HEK293 (cell line): Measurements from ENCODE around the gene NAMPT.

Source experiments
- CTCF ChIA-PET: fragments of 350-600 bp; formaldehyde crosslinking; extraction: SDS; loops from one replicate; lab custom pipeline; 2021; ENCODE audit warnings: antibody characterized with exemption; lab: Yijun Ruan, JAX
- POLR2A ChIA-PET: fragments of 300-600 bp; formaldehyde crosslinking; extraction: SDS; loops from one replicate; lab custom pipeline; 2020; ENCODE audit warnings: antibody characterized with exemption, inconsistent platforms; lab: Yijun Ruan, JAX
- H3K27ac ChIP-seq: fragments of 200-500 bp; sonication (Bioruptor generic); 2 replicates; pipeline ENCODE4 v1.5.1; 2014; ENCODE audit warnings: low read depth, low read length, control low read depth, inconsistent platforms; ENCODE audit errors: extremely low read depth
- H3K36me3 ChIP-seq, 2 experiments: fragments of 200-500 bp in 1 of 2; sonication (Bioruptor generic) in 1 of 2; 1 replicate in 1 of 2; 2 replicates in 1 of 2; pipeline ENCODE4 v1.5.1; 2014 to 2017; ENCODE audit warnings: inconsistent platforms in 2 of 2, low read length in 2 of 2; ENCODE audit not compliant: control insufficient read depth in 2 of 2, insufficient read depth in 1 of 2
- H3K4me1 ChIP-seq: fragments of 200-500 bp; sonication (Bioruptor generic); 2 replicates; pipeline ENCODE4 v1.5.1; 2014; ENCODE audit warnings: mild to moderate bottlenecking, low read length, inconsistent platforms; ENCODE audit not compliant: control insufficient read depth, insufficient read depth
- H3K4me3 ChIP-seq: 2 replicates; pipeline ENCODE4 v1.5.1; 2011; ENCODE audit warnings: low read depth, mild to moderate bottlenecking, control low read depth, low read length, moderate library complexity
- H3K9me3 ChIP-seq: fragments of 200-500 bp; sonication (Bioruptor generic); 2 replicates; pipeline ENCODE4 v1.5.1; 2014; ENCODE audit warnings: low read depth, low read length, inconsistent platforms; ENCODE audit not compliant: control insufficient read depth, insufficient read depth
- HIC1 ChIP-seq: fragments of 450-650 bp; formaldehyde crosslinking; IDR thresholded peaks from 2 replicates; pipeline ENCODE4 v1.5.1; 2016; ENCODE audit warnings: missing biosample characterization, missing genetic modification characterization
- KLF10 ChIP-seq: fragments of 450-650 bp; IDR thresholded peaks from 2 replicates; pipeline ENCODE4 v1.5.1; 2018; ENCODE audit warnings: missing biosample characterization, mild to moderate bottlenecking, missing genetic modification characterization
- KLF16 ChIP-seq: fragments of 450-650 bp; formaldehyde crosslinking; IDR thresholded peaks from 2 replicates; pipeline ENCODE4 v1.5.1; 2017; ENCODE audit warnings: missing biosample characterization, missing genetic modification characterization
- SCRT1 ChIP-seq: fragments of 450-650 bp; formaldehyde crosslinking; IDR thresholded peaks from 2 replicates; pipeline ENCODE4 v1.5.1; 2016; ENCODE audit warnings: missing biosample characterization, missing genetic modification characterization, borderline replicate concordance
- SCRT2 ChIP-seq: fragments of 450-650 bp; formaldehyde crosslinking; IDR thresholded peaks from 2 replicates; pipeline ENCODE4 v1.5.1; 2016; ENCODE audit warnings: missing biosample characterization, missing genetic modification characterization
- SETDB1 ChIP-seq: IDR thresholded peaks from one replicate; pipeline ENCODE4 v1.6.1; 2017; ENCODE audit warnings: mild to moderate bottlenecking, low read length, moderate library complexity, mixed read lengths; ENCODE audit not compliant: insufficient read length
- ZBTB20 ChIP-seq: fragments of 450-650 bp; formaldehyde crosslinking; IDR thresholded peaks from 2 replicates; pipeline ENCODE4 v1.5.1; 2016; ENCODE audit warnings: missing biosample characterization, missing genetic modification characterization
- ZFP37 ChIP-seq: fragments of 450-650 bp; formaldehyde crosslinking; IDR thresholded peaks from 2 replicates; pipeline ENCODE4 v1.5.1; 2016; ENCODE audit warnings: missing biosample characterization, missing genetic modification characterization
- ZIC2 ChIP-seq: fragments of 450-650 bp; formaldehyde crosslinking; IDR thresholded peaks from 2 replicates; pipeline ENCODE4 v1.5.1; 2016; ENCODE audit warnings: missing biosample characterization, missing genetic modification characterization
- ZNF121 ChIP-seq: fragments of 450-650 bp; formaldehyde crosslinking; IDR thresholded peaks from 2 replicates; pipeline ENCODE4 v1.5.1; 2016; ENCODE audit warnings: missing biosample characterization, missing genetic modification characterization
- ZNF169 ChIP-seq: fragments of 450-650 bp; formaldehyde crosslinking; IDR thresholded peaks from 2 replicates; pipeline ENCODE4 v1.5.1; 2016; ENCODE audit warnings: missing biosample characterization, missing genetic modification characterization
- ZNF175 ChIP-seq: fragments of 450-650 bp; formaldehyde crosslinking; IDR thresholded peaks from 2 replicates; pipeline ENCODE4 v1.5.1; 2016; ENCODE audit warnings: missing biosample characterization, missing genetic modification characterization
- ZNF18 ChIP-seq: fragments of 450-650 bp; formaldehyde crosslinking; IDR thresholded peaks from 2 replicates; pipeline ENCODE4 v1.5.1; 2016; ENCODE audit warnings: missing biosample characterization, missing genetic modification characterization
- ZNF202 ChIP-seq: fragments of 450-650 bp; formaldehyde crosslinking; IDR thresholded peaks from 2 replicates; pipeline ENCODE4 v1.5.1; 2016; ENCODE audit warnings: missing biosample characterization, missing genetic modification characterization, borderline replicate concordance
- ZNF280D ChIP-seq: fragments of 450-650 bp; formaldehyde crosslinking; IDR thresholded peaks from 2 replicates; pipeline ENCODE4 v1.5.1; 2016; ENCODE audit warnings: missing biosample characterization, missing genetic modification characterization
- ZNF335 ChIP-seq: fragments of 450-650 bp; formaldehyde crosslinking; conservative IDR thresholded peaks from 2 replicates; pipeline ENCODE4 v1.5.1; 2016; ENCODE audit warnings: missing biosample characterization, missing genetic modification characterization
- ZNF341 ChIP-seq: fragments of 450-650 bp; formaldehyde crosslinking; IDR thresholded peaks from 2 replicates; pipeline ENCODE4; 2016; ENCODE audit warnings: low read depth, missing biosample characterization, missing genetic modification characterization
- ZNF37A ChIP-seq: fragments of 450-650 bp; IDR thresholded peaks from 2 replicates; pipeline ENCODE4 v1.5.1; 2018; ENCODE audit warnings: missing biosample characterization, missing genetic modification characterization
- ZNF449 ChIP-seq: fragments of 450-650 bp; formaldehyde crosslinking; IDR thresholded peaks from 2 replicates; pipeline ENCODE4 v1.5.1; 2017; ENCODE audit warnings: missing biosample characterization, mild to moderate bottlenecking, missing genetic modification characterization, moderate library complexity
- ZNF549 ChIP-seq: fragments of 450-650 bp; IDR thresholded peaks from 2 replicates; pipeline ENCODE4 v1.5.1; 2018; ENCODE audit warnings: missing biosample characterization, missing genetic modification characterization, mild to moderate bottlenecking, inconsistent platforms, moderate library complexity
- ZNF558 ChIP-seq: fragments of 450-650 bp; formaldehyde crosslinking; IDR thresholded peaks from 2 replicates; pipeline ENCODE4 v1.5.1; 2016; ENCODE audit warnings: missing biosample characterization, missing genetic modification characterization
- ZNF600 ChIP-seq: fragments of 450-650 bp; formaldehyde crosslinking; IDR thresholded peaks from 2 replicates; pipeline ENCODE4 v1.5.1; 2016; ENCODE audit warnings: missing biosample characterization, missing genetic modification characterization
- ZNF626 ChIP-seq: fragments of 450-650 bp; sonication (Bioruptor Pico); formaldehyde crosslinking; IDR thresholded peaks from 2 replicates; pipeline ENCODE4 v1.5.1; 2018; ENCODE audit warnings: missing biosample characterization, missing genetic modification characterization, inconsistent platforms
- ZNF76 ChIP-seq: fragments of 450-650 bp; formaldehyde crosslinking; IDR thresholded peaks from 2 replicates; pipeline ENCODE4; 2016; ENCODE audit warnings: low read depth, missing biosample characterization, missing genetic modification characterization, borderline replicate concordance
- ZNF791 ChIP-seq: fragments of 450-650 bp; formaldehyde crosslinking; IDR thresholded peaks from 2 replicates; pipeline ENCODE4 v1.5.1; 2016; ENCODE audit warnings: missing biosample characterization, missing genetic modification characterization
- ZNF792 ChIP-seq: fragments of 450-650 bp; formaldehyde crosslinking; IDR thresholded peaks from 2 replicates; pipeline ENCODE4 v1.5.1; 2016; ENCODE audit warnings: missing biosample characterization, missing genetic modification characterization
- ZXDB ChIP-seq: fragments of 450-650 bp; formaldehyde crosslinking; IDR thresholded peaks from 2 replicates; pipeline ENCODE4 v1.5.1; 2016; ENCODE audit warnings: missing biosample characterization, missing genetic modification characterization

NAMPT gene

GRCh38 chr7:106285051-106285854 is 470 bp upstream of the NAMPT start (continued):
- TF ChIP-seq ZNF169 (tag by site-specific recombination) (no peak), KLF16 (no peak), ZNF37A (tag by site-specific recombination) (no peak), KLF10 (tag by site-specific recombination) (peak; percentile 79), ZNF791 (tag by site-specific recombination) (no peak), ZNF792 (tag by site-specific recombination) (no peak)

GRCh38 chr7:106283831-106284713 is 711 bp downstream of the NAMPT start:
- Histone ChIP-seq H3K4me1 (peaks cover 5% of the 10 kb centered on the region; the same call in 1 of the 2 replicates), H3K36me3 (no peaks in the 10 kb centered on the region; a peak in 1 of 3 replicates), H3K9me3 (no peaks in the 10 kb centered on the region), H3K4me3 (peak overlapping the region; percentile 86), H3K27ac (peak overlapping the region; percentile 76)
- POLR2A ChIA-PET, result interaction anchor here (0.6 to 1.9 kb wide), 13 partner anchors 10 to 1296 kb away, joined by 3 to 15 read pairs (median 4); partner anchors contain the start of gene CCDC71L
- CTCF ChIA-PET, result interaction anchor here (1.8 kb wide), 1 partner anchor 178 kb away, joined by 5 read pairs; no protein-coding TSS in a partner anchor
- no peak for TF ChIP-seq ZNF280D (tag by site-specific recombination)
- TF ChIP-seq SETDB1, result no peak
- peak; percentile 62; the same call in 1 of the 2 replicates for TF ChIP-seq ZFP37 (tag by site-specific recombination)
- TF ChIP-seq ZNF626, result no peak
- 0 out of 2 replicates have a peak, but pooled peaks have one; percentile 3 for TF ChIP-seq ZNF76 (tag by site-specific recombination)
- no peak for TF ChIP-seq ZNF18 (tag by site-specific recombination)
- no peak for TF ChIP-seq ZNF121 (tag by site-specific recombination)
- 0 out of 2 replicates have a peak, but pooled peaks have one; percentile 34 for TF ChIP-seq ZXDB (tag by site-specific recombination)
- peak; percentile 65 for TF ChIP-seq ZNF335 (tag by site-specific recombination)
- TF ChIP-seq ZBTB20 (tag by site-specific recombination), result peak; percentile 77
- TF ChIP-seq ZNF202 (tag by site-specific recombination), result no peak
- TF ChIP-seq ZNF549 (tag by site-specific recombination), result no peak
- TF ChIP-seq ZIC2 (tag by site-specific recombination), result peak; percentile 32
- TF ChIP-seq ZNF341 (tag by site-specific recombination), result peak; percentile 31; the same call in 1 of the 2 replicates
- TF ChIP-seq SCRT1, result 0 out of 2 replicates have a peak, but pooled peaks have one; percentile 5
- no peak for TF ChIP-seq ZNF175 (tag by site-specific recombination)
- no peak for TF ChIP-seq ZNF558
- peak; percentile 18 for TF ChIP-seq SCRT2 (tag by site-specific recombination)
- TF ChIP-seq ZNF600 (tag by site-specific recombination), result peak; percentile 80
- peak; percentile 73 for TF ChIP-seq ZNF449
- 0 out of 2 replicates have a peak, but pooled peaks have one; percentile 33 for TF ChIP-seq HIC1 (tag by site-specific recombination)
